Hematopoietic multipotent progenitor cell treated with erythropoietin and hydrocortisone succinate and interleukin-3 and kit ligand, for 4 days (in vitro differentiated cells): ENCODE data around the gene FRY.
A peak's percentile ranks its signal among the peaks of the same experiment; 100 is the strongest.
"Not testable (repeated sequence)": the region's sequence is repeated elsewhere in the genome, so short reads cannot be mapped to it uniquely, and the experiment has no call there.

Experiments used
- DNase-seq: peaks from one replicate; pipeline ENCODE4 v3.0.0-alpha.2; 2015

FRY gene

DNA sequence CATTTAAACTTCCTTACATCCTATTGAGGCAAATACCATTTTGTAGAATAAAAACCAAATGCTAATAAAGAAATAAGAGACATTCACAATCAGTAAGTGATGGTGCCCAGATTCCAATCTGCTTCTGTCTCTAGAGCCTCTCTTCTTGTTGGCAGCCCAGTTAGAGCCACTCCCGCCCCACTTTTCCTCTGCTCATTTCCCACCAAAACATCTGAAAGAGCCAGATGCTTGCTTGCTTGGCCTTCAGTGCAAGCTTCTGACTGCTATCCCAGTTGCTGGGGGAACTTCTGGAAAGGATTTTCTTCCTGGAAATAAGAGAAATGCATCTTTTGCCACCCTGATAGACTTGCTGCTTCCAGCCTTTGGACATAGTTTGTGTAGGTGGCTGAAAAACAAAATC, 12.9 kb downstream of the FRY start:
- no peak for DNase-seq

DNA sequence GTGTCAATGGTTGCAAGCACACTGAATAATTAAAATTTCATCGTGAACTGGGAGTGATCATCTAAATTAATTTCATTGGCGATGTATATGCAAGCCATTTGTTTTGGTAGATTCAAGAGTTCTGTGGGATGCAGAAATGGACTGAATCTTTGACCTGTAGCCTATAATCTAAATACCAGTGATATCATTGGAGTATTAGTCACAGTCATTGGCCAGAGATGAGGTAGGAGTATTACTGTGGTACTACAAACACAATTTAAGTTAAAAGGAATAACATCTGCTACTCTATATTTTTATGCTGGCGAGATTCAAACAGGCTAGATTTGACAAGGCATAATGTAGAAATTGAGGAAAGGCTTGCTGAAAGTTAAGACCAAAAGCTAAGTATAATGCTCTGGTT, 14.0 kb downstream of the FRY start:
- DNase-seq: no peak

DNA sequence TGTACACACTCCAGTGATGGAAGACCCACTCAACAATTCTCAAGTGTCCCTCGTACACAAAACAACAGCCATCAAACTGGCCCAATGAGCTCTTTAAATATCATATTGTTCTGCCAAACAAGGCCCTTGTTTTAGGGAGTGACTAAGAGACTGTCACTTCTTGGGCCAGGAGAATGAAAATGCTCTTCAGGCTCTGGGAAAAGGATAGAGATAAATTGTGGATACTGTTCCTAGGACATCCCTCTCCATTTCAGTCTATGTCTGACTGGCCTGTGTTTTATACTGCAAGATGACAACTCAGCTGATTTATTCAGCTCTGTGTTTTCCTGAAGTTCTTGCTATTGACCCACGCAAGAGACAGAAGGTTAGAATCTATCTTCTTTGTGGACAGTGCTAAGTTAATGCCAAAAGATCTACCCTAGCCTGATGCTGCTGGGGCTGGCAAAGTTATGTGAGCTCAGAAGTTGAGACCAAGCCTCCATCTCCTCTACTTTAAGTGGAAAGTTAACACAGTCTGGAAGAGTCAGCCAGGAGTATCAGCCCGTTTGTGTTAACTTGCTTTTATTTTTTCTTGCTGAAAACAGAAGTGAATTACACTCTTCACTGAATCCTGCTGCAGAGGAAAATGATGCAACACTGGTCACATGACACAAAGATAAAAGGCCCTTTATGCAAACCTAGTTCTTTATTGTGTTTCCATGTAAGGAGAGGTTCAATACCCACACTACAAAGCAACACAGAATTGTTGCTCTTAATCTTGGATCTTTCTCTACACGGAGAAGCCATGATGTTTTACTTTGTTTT, 14.6 kb downstream of the FRY start:
- DNase-seq: peak; percentile 89

DNA sequence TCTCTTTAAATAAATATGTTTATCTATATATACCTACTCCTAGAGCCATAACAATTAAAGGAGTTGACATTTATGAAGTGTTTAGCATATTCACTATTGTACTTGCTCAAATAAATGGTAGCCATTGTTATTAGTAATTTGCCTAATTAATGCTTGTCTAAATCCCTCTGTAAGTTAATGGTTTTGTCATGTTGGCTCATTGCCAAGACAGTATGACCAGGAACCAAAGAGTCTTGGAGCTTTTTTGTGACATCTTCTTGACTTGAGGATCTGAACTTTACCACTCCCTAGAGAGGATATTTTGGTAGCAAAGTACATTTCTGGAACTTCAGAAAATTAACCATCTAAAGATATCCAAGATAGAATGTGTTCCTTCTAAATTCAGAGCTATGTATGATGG, 15.5 kb downstream of the FRY start:
- peak; percentile 54 for DNase-seq

DNA sequence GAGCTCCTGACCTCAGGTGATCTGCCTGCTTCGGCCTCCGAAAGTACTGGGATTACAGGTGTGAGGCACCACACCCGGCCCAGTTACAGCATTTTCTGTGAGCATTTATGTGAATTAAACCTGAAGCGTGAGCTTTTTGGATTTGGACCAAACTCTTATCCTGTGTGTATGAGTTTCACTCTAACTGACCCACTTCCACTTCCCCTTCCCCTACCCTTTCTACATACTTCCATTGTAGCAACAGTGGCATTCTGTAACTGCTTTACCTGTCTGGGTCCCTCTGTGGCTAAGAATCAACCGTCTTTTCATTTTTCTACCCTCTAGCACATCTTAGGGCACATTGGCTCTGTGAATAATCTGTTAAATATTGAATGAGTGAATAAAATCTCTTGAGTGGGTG, 16.2 kb downstream of the FRY start:
- no peak for DNase-seq

DNA sequence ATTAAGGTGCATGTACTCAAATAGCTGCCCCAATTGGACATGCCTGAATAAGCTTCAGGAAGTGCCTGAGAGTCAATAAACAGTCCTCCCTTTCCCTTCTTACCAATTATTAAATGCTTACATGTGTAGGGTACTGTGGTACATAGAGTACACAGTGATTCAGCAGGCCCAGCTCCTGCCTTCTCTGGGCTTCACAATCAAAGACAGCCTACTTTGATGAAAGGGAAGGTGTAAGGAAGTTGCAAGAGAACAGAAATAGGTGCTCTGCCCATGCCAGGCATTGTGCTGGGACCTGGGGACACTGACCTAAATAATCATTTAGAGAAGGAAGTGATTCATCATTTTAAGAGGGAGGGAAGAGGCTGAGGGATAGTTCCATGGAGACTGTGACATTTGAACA, 17.2 kb downstream of the FRY start:
- DNase-seq: no peak

DNA sequence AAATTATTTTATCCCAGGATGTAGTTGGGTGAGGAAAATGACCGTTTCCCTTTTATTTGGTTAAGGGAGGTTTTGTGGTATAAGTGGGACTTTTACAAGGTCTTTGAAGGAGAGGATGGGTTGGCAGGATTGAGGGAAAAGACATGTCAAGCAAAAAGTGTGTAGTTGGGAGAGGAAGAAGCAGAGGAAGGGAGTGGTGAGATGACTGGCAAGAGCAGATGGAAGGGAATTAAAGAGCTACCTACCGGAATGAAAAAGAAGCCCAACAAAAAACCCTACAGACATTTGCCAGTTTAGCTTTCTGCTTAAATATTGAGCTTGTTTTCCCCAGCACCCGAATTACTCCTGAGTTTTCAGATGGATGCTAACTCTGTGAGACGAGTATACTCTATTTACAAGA, 19.6 kb downstream of the FRY start:
- DNase-seq: no peak

DNA sequence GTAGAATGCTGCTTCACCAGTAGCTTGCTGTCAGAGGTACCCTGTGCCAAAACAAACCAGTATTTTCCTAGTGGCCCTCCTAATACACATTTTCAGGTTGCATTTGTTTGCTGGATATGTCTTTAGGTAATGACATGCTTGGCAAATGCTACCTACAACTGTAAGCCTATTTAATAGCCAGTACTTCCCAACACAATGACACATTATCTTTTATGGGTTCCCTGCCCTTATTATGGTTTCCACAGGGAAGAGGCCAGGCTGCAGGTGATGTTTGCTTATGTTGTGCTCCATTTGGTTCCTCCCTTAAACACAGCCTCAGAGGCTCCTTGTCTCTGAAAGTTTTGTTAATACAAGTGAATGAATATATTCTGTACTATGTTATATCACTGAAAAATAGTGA, 24.7 kb downstream of the FRY start:
- no peak for DNase-seq

DNA sequence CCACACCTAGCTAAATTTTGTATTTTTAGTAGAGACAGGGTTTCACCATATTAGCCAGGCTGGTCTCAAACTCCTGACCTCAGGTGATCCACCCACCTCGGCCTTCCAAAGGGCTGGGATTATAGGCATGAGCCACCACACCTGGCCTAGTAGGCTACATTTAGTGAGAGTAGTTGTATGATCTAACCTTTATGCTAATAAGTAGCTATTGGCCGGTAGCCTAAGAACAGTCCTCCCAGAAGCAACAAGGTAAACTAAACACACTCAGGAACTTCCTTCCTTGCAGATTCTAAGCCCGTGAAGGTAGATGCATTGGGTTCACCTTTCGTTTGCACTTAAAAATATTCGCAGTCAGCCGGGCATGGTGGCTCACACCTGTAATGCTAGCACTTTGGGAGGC, 25.8 kb downstream of the FRY start:
- not testable (repeated sequence) for DNase-seq

DNA sequence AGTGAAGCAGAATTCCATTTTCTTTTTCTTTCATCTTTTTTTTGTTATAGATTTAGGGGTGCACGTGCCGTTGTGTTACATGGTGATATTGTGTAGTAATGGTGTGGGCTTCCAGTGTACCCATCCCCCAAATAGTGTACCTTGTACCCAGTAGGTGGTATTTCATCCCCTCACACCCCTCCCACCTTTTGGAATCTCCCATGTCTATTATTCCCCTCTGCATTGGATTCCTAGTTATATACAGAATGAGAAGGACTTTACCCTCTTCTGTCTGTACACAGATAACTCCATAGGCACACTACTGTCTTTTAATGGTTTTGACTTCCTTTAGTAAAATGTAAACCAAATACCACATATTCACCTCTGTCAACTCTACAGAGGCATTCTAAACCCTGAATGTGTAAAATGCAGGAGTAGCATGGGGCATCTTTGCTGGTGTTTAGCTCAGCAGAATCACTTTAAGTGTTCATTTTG, 28.0 kb downstream of the FRY start:
- no peak for DNase-seq

DNA sequence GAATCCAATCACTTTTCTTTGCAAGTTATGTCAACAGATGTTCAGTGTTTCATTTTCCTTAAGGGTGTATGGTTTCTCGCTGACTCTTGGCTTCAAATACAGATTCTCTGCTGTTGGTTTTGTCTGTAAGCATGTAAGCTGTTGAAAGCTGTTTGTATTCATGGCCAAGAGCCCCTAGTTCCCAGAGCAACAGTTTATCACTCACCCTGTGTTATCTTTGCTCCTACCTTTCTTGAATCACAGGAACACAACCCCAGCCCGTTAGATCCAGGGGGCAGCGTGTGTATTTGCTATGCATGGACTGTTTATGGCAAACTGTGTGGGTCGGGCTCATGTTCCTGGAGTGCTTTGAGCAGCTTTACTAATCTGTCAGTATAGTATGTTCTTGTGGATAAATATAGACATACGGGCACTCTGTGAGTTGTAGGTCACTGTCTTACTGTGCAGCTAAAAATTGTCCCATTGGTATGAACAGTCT, 28.9 kb downstream of the FRY start:
- DNase-seq: no peak

DNA sequence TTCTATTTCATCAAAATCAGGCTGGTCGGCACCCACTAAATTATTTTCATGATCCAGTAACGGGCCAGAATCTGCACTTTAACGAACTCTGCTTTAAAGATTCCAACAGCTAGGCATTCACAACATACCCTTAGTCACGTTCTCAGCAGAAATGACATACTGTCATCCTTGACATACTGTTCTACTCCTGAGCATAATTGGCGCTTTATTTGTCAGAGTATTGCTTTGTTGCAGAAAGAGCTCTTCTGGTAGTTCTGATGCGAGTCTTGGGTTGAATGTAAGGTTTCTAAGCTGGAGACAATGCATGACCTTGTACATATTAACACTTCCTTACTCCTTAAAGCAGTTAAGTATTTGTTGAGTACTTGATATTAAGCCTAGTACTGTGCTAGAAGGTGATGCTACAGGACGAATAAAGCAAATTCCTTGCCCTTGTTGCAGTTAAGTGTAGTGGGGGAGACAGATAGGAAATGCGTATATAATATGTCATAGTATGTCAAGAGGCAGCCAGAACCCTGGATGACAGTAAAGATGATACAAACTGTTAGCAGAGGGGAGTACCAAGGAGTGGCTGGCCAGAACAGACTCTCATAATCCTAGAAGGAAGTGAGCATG, 32.2 kb downstream of the FRY start:
- DNase-seq: no peak

DNA sequence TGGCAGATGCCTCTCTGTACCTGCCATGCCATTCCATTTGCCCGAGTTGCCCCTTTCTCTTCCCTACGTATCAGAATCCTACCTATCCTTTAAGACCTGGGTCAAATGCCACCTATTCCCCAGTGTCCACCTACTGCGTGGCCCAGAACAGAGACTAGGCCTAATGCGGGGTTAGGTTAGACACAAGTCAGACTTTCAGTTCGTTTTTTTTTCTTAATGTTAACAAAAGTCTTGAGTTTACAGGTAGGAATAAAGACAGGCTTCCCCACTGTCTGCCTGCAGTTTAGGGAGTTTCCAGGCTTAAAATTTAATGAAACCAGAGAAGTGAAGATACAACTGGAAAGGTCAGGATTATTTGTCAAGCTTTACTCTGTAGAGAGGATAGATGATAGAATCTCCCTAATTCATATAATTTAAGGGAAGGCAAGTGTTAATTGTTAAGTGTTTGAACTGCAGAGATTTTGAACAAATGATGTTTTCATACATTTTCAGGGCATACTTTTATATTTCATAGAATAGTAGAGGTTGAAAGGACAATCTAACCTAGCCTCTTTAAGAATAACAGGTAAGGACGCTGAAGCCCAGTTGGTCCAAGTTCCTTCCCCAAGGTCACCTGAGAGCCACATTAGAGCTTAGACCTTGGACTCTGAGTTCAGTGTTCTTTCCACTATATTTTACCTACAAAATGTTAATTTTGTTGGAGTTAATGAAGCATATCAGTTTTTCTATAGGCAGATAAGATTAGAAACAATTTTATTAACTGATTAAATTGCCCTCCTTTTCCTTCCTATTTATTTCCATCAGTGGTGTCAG, 35.8 kb downstream of the FRY start:
- DNase-seq: no peak

DNA sequence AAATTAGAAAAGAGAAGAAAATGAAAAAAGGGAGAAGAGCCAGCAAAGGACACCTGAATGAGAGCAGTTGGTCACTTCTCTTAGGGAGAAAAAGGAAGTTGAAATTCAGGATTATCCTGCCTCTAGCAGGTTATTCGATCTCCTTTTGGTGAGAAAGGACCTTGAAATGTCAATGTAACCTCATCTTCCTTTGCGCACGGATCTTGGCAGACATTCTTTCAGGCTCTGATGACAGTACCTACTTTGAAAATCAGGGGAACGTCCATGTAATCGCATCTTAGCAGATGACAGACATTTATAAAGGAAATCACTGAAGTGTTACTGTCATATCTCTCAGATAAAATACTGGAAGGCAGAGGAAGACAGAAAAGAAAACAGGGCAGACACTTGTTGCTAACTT, 36.7 kb downstream of the FRY start:
- DNase-seq: no peak

DNA sequence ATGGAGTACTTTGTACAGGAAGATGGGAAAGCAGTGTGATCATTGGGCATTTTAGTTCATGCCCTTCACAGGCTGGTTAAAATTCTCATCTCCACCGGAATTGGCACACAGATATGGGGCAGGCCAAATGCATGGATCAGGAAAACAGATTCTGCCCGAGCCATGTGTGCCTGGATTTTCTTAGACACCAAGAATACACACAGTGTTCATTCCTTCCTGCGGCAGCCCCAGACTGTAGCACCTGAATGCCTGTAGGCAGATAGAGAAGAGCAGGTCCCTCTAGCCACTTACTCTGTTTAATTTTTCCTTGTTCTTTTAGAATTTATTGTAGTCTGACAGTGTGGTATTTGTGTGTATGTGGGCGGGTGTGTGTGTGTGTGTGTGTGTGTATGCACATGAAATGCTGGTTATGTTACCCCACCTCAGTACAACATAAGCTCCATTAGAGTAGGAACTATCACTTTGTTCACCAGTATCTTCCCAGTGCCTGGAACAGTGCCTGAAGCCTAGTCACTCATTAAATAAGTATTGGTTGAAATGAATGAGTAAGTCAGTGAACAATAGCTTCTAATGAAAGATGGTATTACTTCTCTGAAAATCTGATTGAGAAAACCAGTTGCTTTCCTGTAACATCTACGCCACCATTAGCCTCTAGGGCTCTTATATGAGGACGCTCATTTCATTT, 41.7 kb downstream of the FRY start:
- DNase-seq: no peak

DNA sequence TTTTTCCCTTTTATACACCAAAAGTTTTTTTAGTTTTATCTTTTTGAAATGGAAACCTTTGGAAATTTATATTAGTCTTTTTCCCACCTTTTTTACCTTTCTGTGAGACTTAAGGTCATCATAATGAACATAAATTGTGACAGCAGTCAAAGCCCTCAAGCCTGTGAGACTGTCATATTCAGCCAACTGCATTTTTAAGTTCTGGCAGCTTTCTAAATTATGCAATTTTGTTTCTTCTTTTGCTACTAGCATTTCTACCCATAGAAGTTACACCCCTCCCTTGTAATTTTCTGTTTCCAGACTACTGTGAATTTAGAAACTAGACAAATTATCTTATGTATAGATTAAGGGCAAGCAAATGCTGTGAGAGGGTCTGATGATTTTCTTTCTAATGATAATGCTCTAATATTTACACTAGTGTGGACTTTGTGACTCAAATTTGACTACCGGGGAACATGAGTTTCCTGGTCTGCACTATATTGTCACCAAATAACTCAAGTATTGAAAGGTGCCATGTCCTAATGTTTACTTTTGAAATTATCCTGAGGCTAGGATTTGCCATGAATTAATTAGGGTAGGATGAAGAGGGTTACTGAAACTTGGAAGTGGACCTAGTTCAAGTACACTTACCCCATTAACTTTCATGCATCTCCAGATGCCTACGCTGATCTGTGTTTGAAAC, 43.7 kb downstream of the FRY start:
- DNase-seq: no peak

DNA sequence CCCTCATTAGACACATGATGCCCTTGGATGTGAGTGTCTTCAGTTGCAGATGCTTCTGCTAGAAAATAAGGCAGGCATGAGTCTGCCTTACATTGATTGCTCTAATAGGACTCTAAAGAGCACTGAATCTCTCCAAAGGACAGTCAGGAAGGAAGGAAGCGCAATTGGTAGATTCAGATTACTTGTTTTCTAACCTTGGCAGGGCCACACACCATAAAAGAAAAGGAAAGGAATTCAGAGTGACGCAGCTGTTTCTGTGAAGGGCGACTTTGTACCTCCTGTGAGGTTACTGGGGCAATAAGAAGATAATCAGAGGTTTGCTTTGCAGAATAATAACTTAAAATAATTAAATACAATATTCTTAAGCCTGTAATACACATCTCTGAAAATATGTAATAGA, 48.0 kb downstream of the FRY start:
- DNase-seq: peak; percentile 35

DNA sequence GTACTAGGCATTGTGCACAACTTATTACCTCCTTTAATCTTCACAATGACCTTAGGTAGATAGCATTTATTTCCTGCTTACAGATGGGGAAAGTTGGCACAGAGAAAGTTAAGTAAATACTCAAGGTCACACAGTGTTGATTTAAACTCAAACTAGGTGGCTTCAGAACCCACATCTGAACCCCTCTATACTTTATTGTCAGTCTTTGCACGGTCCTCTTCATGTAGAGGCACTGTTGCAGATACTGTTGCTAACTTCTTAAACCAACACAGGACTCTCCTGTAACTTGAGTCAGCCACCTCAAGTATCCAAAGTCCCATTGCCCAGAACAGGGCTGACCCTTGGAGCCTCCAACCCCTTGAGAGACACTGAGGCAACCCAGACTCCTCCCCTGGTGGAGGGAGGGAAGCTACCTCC, 48.8 kb downstream of the FRY start:
- DNase-seq: no peak

DNA sequence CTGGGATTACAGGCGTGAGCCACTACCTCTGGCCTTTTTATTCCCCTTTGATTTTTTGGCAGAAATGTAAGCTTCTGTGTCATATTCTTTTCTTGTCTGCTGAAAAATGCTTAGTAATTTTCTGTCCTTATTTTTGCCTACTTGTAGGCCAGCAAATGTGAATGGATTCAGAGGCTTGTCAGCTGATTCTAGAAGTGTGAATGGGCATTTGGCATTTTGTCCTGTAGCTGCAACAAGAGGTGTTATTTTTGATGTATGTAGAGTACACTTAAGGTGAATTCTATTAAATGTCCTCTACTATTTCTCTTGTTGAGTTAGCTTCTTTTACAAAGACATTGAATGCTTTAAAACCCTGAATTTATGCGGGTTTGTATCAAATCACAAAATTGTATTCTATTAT, 50.0 kb downstream of the FRY start:
- no peak for DNase-seq

DNA sequence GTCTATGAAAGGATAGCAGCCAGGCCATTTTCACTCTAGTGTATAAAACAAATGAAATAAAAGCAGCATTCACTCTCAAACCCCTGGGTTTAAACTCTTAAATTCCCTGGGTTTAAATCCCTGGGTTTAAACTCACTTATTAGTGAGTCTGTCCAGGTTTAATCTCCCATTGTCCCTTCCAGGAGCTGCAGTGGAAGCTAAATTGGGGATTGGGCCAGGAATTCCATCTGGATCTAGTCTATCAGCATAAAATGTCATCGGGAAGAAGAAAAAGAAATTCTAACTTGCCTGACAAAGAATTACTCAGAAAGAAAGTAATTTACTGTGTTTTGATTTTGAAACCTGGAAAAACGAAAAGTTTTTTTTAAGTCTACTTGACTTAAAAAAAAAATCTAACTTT, 54.8 kb downstream of the FRY start:
- no peak for DNase-seq

DNA sequence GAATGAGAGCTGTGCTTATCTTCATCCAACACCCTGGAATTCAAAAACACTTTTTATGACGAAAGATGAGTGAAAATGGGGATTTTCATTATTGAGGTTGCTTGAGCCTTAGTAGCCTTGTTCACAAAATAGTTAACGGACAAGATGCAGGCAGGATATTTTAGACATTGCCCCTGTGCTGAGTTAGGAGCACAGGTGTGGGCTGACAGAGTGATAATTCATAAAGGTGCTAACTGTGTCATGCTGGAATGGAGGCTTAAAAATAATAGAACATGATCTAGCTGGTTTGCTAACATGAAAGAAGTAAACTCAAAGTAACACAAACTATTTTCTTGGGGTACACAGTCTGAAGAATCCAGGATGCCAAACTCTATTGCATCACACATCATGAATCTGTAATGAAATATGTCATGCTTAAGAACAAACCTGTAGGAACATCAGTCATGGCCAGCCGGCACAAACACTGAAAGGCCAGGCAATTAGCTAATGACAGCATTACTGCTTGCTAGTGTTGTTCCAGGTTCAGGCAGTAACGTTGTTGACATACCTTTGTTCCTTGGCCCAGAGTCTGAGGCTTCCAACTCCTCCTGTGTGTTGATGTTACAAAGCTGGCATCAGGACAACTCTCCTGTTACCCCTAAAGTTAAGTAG, 55.3 kb downstream of the FRY start:
- DNase-seq: no peak
